H1 (cell line): ENCODE measurements around the gene CCDC117. TPM values are rescaled to one million over a fixed set of nuclear protein-coding genes. Genes with fewer than 3 reads are reported as not detected.

Experiments
- CTCF ChIA-PET: fragments of 300-600 bp; sonication (Branson Sonifier 250); formaldehyde crosslinking; loops from one replicate; lab custom pipeline; 2021; ENCODE audit not compliant: partially characterized antibody; lab: Charles Lee
- POLR2A ChIA-PET: fragments of 300-600 bp; sonication (Branson Sonifier 250); formaldehyde crosslinking; loops from one replicate; lab custom pipeline; 2021; ENCODE audit warnings: inconsistent platforms; ENCODE audit not compliant: partially characterized antibody; lab: Charles Lee
- DNase-seq, 2 experiments: peaks; one replicate each; pipeline versions ENCODE4 v3.0.0 to v3.0.0-alpha.2; 2010 to 2022; ENCODE audit warnings: low spot score in 2 of 2, low read depth in 1 of 2, mixed read lengths in 1 of 2
- FAIRE-seq: peaks from 2 replicates; lab custom pipeline; 2011; peaks lifted over from hg19 to GRCh38; lab: Jason Lieb, UNC
- H2AFZ ChIP-seq: 2 replicates; pipeline ENCODE4 v1.8.1; 2012; ENCODE audit warnings: low read length, inconsistent platforms
- H2AK5ac ChIP-seq: 2 replicates; pipeline ENCODE4 v1.6.1; 2013; ENCODE audit warnings: low read depth, low read length
- H2BK120ac ChIP-seq: replicated peaks from 2 replicates; pipeline ENCODE3; 2013; ENCODE audit warnings: low read depth, low read length, inconsistent platforms
- H2BK12ac ChIP-seq: 2 replicates; pipeline ENCODE4 v1.6.1; 2013; ENCODE audit warnings: low read depth, low read length
- H2BK15ac ChIP-seq: 2 replicates; pipeline ENCODE4 v1.6.1; 2013; ENCODE audit warnings: low read length
- H2BK20ac ChIP-seq: 2 replicates; pipeline ENCODE4 v1.6.1; 2013; ENCODE audit warnings: low read length
- H2BK5ac ChIP-seq: 2 replicates; pipeline ENCODE4 v1.6.1; 2013; ENCODE audit warnings: low read depth, low read length
- H3K14ac ChIP-seq: 2 replicates; pipeline ENCODE4 v1.6.1; 2013; ENCODE audit warnings: inconsistent platforms; ENCODE audit not compliant: insufficient read length
- H3K18ac ChIP-seq: 2 replicates; pipeline ENCODE4 v1.6.1; 2013; ENCODE audit warnings: low read length; ENCODE audit errors: extremely low read depth
- H3K23ac ChIP-seq: 2 replicates; pipeline ENCODE4 v1.6.1; 2013; ENCODE audit warnings: inconsistent platforms; ENCODE audit not compliant: insufficient read length
- H3K23me2 ChIP-seq: 2 replicates; pipeline ENCODE4 v1.6.1; 2013; ENCODE audit warnings: low read depth, low read length
- H3K27ac ChIP-seq: 2 replicates; pipeline ENCODE4 v1.6.1; 2011; ENCODE audit warnings: low read depth, low read length, inconsistent platforms
- H3K27me3 ChIP-seq, 4 experiments: replicated peaks in 1 of 4; 1 replicate in 1 of 4; 2 replicates in 3 of 4; pipeline versions ENCODE4 v1.6.1 to v1.8.1; 2011 to 2013; ENCODE audit warnings: low read length in 3 of 4, mild to moderate bottlenecking in 3 of 4, inconsistent platforms in 2 of 4, mixed read lengths in 2 of 4, moderate library complexity in 1 of 4; ENCODE audit not compliant: control insufficient read depth in 3 of 4, insufficient read depth in 3 of 4; ENCODE audit errors: extremely low read depth in 1 of 4
- H3K36me3 ChIP-seq, 4 experiments: 2 replicates each; pipeline versions ENCODE4 v1.6.1 to v1.8.1; 2011 to 2013; ENCODE audit warnings: mild to moderate bottlenecking in 4 of 4, low read length in 3 of 4, moderate library complexity in 2 of 4, control low read depth in 1 of 4, inconsistent platforms in 1 of 4; ENCODE audit not compliant: insufficient read depth in 4 of 4, control insufficient read depth in 2 of 4
- H3K4ac ChIP-seq: replicated peaks from 2 replicates; pipeline ENCODE3; 2013; ENCODE audit warnings: low read length, low read depth, mixed read lengths, inconsistent platforms; ENCODE audit not compliant: insufficient read length
- H3K4me1 ChIP-seq, 4 experiments: replicated peaks in 1 of 4; 1 replicate in 1 of 4; 2 replicates in 3 of 4; pipeline versions ENCODE4 v1.6.1 to v1.8.1; 2011 to 2013; ENCODE audit warnings: low read length in 3 of 4, inconsistent platforms in 2 of 4, mixed read lengths in 1 of 4; ENCODE audit not compliant: insufficient read depth in 4 of 4, control insufficient read depth in 3 of 4
- H3K4me2 ChIP-seq, 2 experiments: 2 replicates each; pipeline versions ENCODE4 v1.6.1 to v1.8.1; 2011 to 2013; ENCODE audit warnings: low read depth in 2 of 2, low read length in 2 of 2, control low read depth in 1 of 2, inconsistent platforms in 1 of 2, mild to moderate bottlenecking in 1 of 2; ENCODE audit not compliant: insufficient read depth in 1 of 2
- H3K4me3 ChIP-seq, 4 experiments: fragments of 200-600, 300-600 bp in 1 of 4; sonication (generic), shearing (Covaris generic), sonication (Bioruptor Twin) in 1 of 4; 2 replicates each; pipeline versions ENCODE4 v1.5.1 to v1.8.1; 2011 to 2016; ENCODE audit warnings: low read length in 4 of 4, low read depth in 3 of 4, control low read depth in 2 of 4, inconsistent platforms in 2 of 4, mild to moderate bottlenecking in 2 of 4, mixed read lengths in 1 of 4, moderate library complexity in 1 of 4; ENCODE audit not compliant: insufficient read depth in 2 of 4; ENCODE audit errors: extremely low read depth in 1 of 4
- H3K56ac ChIP-seq: replicated peaks from 2 replicates; pipeline ENCODE3; 2013; ENCODE audit warnings: low read depth, mild to moderate bottlenecking, mixed read lengths, low read length, inconsistent platforms; ENCODE audit not compliant: insufficient read length
- H3K79me1 ChIP-seq: 2 replicates; pipeline ENCODE4 v1.6.1; 2013; ENCODE audit warnings: low read depth, low read length, control low read depth
- H3K79me2 ChIP-seq, 2 experiments: 2 replicates each; pipeline versions ENCODE4 v1.6.1 to v1.8.1; 2012 to 2013; ENCODE audit warnings: low read length in 2 of 2, mild to moderate bottlenecking in 2 of 2, inconsistent platforms in 1 of 2; ENCODE audit not compliant: insufficient read depth in 2 of 2, control insufficient read depth in 1 of 2
- H3K9ac ChIP-seq, 4 experiments: replicated peaks in 1 of 4; 1 replicate in 1 of 4; 2 replicates in 3 of 4; pipeline versions ENCODE4 v1.6.1 to v1.8.1; 2011 to 2013; ENCODE audit warnings: low read depth in 3 of 4, low read length in 3 of 4, control low read depth in 2 of 4, mild to moderate bottlenecking in 2 of 4, moderate library complexity in 2 of 4, inconsistent platforms in 1 of 4; ENCODE audit errors: extremely low read depth in 1 of 4
- H3K9me3 ChIP-seq, 2 experiments: 2 replicates each; pipeline versions ENCODE4 v1.6.1 to v1.8.1; 2012 to 2013; ENCODE audit warnings: mild to moderate bottlenecking in 2 of 2, moderate library complexity in 2 of 2, control low read depth in 1 of 2, inconsistent platforms in 1 of 2, low read depth in 1 of 2, low read length in 1 of 2, mixed read lengths in 1 of 2; ENCODE audit not compliant: insufficient read depth in 2 of 2
- H4K20me1 ChIP-seq, 2 experiments: replicated peaks in 1 of 2; 2 replicates each; pipeline versions ENCODE3 to v1.8.1; 2011 to 2013; ENCODE audit warnings: inconsistent platforms in 2 of 2, low read length in 2 of 2, mild to moderate bottlenecking in 1 of 2; ENCODE audit not compliant: insufficient read depth in 2 of 2, control insufficient read depth in 1 of 2
- H4K5ac ChIP-seq: 2 replicates; pipeline ENCODE4 v1.6.1; 2013; ENCODE audit warnings: low read length, low read depth, mixed read lengths, inconsistent platforms; ENCODE audit not compliant: insufficient read length
- H4K8ac ChIP-seq: 2 replicates; pipeline ENCODE4 v1.8.0; 2013; ENCODE audit warnings: mild to moderate bottlenecking, moderate library complexity, low read length, inconsistent platforms; ENCODE audit not compliant: insufficient read depth; ENCODE audit errors: extremely low read depth
- H4K91ac ChIP-seq: replicated peaks from 2 replicates; pipeline ENCODE3; 2013; ENCODE audit warnings: low read length, mixed read lengths, inconsistent platforms; ENCODE audit not compliant: insufficient read length
- CBX8 ChIP-seq: fragments of 300-800, 300-1000 bp; sonication (generic); IDR thresholded peaks from 2 replicates; pipeline ENCODE4 v1.7.1; 2016; ENCODE audit warnings: low read depth, low read length, borderline replicate concordance
- KDM1A ChIP-seq: fragments of 200-600, 300-600 bp; sonication (generic); IDR thresholded peaks from 2 replicates; pipeline ENCODE4 v1.7.1; 2016; ENCODE audit warnings: mild to moderate bottlenecking, low read length, borderline replicate concordance
- KDM5A ChIP-seq: fragments of 200-600 bp; IDR thresholded peaks from 2 replicates; pipeline ENCODE4 v1.7.1; 2012; ENCODE audit warnings: mild to moderate bottlenecking, low read length, inconsistent platforms, mixed read lengths
- NANOG ChIP-seq: IDR thresholded peaks from 2 replicates; pipeline ENCODE4 v1.6.1; 2011; ENCODE audit warnings: low read length, low read depth, mild to moderate bottlenecking, inconsistent platforms; ENCODE audit not compliant: insufficient read depth, poor library complexity, severe bottlenecking
- POU5F1 ChIP-seq: IDR thresholded peaks from 2 replicates; pipeline ENCODE4 v1.6.1; 2011; ENCODE audit warnings: low read depth, mild to moderate bottlenecking, low read length, moderate library complexity
- SRF ChIP-seq: IDR thresholded peaks from 2 replicates; pipeline ENCODE4 v1.6.1; 2011; ENCODE audit warnings: mild to moderate bottlenecking, low read depth, low read length, moderate library complexity
- TAF1 ChIP-seq: IDR thresholded peaks from 2 replicates; pipeline ENCODE4 v1.6.1; 2011; ENCODE audit warnings: mild to moderate bottlenecking, low read depth, low read length
- TCF12 ChIP-seq: IDR thresholded peaks from 2 replicates; pipeline ENCODE4 v1.6.1; 2011; ENCODE audit warnings: low read depth, mild to moderate bottlenecking, low read length
- YY1 ChIP-seq: IDR thresholded peaks from 2 replicates; pipeline ENCODE4 v1.6.1; 2011; ENCODE audit warnings: low read depth, mild to moderate bottlenecking, low read length
- WGBS, 2 experiments: shearing (Covaris generic) in 1 of 2; methylation state at CpG; one replicate each; pipeline versions ENCODE4 v1.1.6 to v1.1.7; 2013 to 2015; ENCODE audit warnings: low lambda C conversion rate in 2 of 2, mixed read lengths in 2 of 2, inconsistent platforms in 1 of 2, low coverage in 1 of 2, missing lambda C conversion rate in 1 of 2; ENCODE audit not compliant: insufficient replicate concordance in 2 of 2, insufficient coverage in 1 of 2, insufficient read length in 1 of 2; ENCODE audit errors: extremely low coverage in 1 of 2, missing lambda C conversion rate in 1 of 2; 5-methylcytosine and 5-hydroxymethylcytosine counted together
- polyA plus RNA-seq, 7 experiments: library from polyadenylated mRNA; depleted of rRNA in 3 of 7; stranded (reverse) in 5 of 7; unstranded in 2 of 7; fragments of >200 nt in 5 of 7; fragments of 200-250 nt in 2 of 7; gene quantifications; 1 replicate in 5 of 7; 2 replicates in 1 of 7; 4 replicates in 1 of 7; pipeline versions ENCODE4 v1.2.1 to v1.2.3, GENCODE V29; 2011 to 2013; ENCODE audit warnings: missing spikeins in 2 of 7, mixed read lengths in 2 of 7
- total RNA-seq: library from RNA; stranded (reverse); fragmentation: NEBNext Ultra II Directional; extraction: Animal tissue kit (Norgen Biotek cat#: 25700); gene quantifications from 2 replicates; pipeline ENCODE4 v1.2.1, GENCODE V29; 2021

The CCDC117 gene
- total and polyA plus RNA-seq, 2 of the 8 experiments (the other 6 are each of a cell fraction or from before 2014, with no cell fraction given), result 9.1 to 43.1 TPM

- no peak overlapping the region for H4K91ac ChIP-seq
- H2BK15ac ChIP-seq, result no peak overlapping the region
- peak overlapping the region; percentile 41; the same call in 1 of the 2 replicates for H4K8ac ChIP-seq
- H3K4ac ChIP-seq, result no peak overlapping the region
- H2BK5ac ChIP-seq, result peak overlapping the region; percentile 86; the same call in 1 of the 2 replicates
- H3K79me2 ChIP-seq, result peaks cover 0 to 72% of the 10 kb centered on the region in 2 experiments; a peak in 3 of 4 replicates
- peaks cover 2 to 15% (median 10%) of the 10 kb centered on the region in 4 experiments; a peak in 5 of 8 replicates for H3K36me3 ChIP-seq
- peak overlapping the region; percentile 3 for H2BK120ac ChIP-seq
- H3K23ac ChIP-seq, result no peak overlapping the region
- H3K9ac ChIP-seq, result no peak overlapping the region
- ChIA-PET CTCF (interaction anchor here (0.5 to 0.6 kb wide), 2 partner anchors 33 to 740 kb away, joined by 3 to 4 read pairs; no protein-coding TSS in a partner anchor), POLR2A (interaction anchor here (0.7 to 2.7 kb wide), 3 partner anchors 14 to 64 kb away, joined by 4 to 7 read pairs (median 5); partner anchors contain the start of gene XBP1)
- TF ChIP-seq TAF1, result 0 out of 2 replicates have a peak, but pooled peaks have one; percentile 18
- TF ChIP-seq POU5F1, result peak; percentile 82; the same call in 1 of the 2 replicates
- 0 out of 2 replicates have a peak, but pooled peaks have one; percentile 31 for TF ChIP-seq TCF12
- no peak for TF ChIP-seq YY1
- TF ChIP-seq SRF, result no peak
- no peak for TF ChIP-seq CBX8
- no peak for TF ChIP-seq KDM5A
- TF ChIP-seq NANOG, result peak; percentile 61
- peak; percentile 73; the same call in 1 of the 2 replicates for TF ChIP-seq KDM1A
- peak overlapping the region; percentile 36 to 54; a peak in 3 of 4 replicates for H3K4me2 ChIP-seq
- H2AK5ac ChIP-seq, result peak overlapping the region; percentile 82; the same call in 1 of the 2 replicates
- H3K14ac ChIP-seq, result no peak overlapping the region
- WGBS, 2 experiments, result 60% methylated on average over 6 of the region's 7 CpGs; no CpG with 5 or more reads in 1 of the 2 experiments
- 0 out of 2 replicates have a peak overlapping the region, but pooled peaks have one; percentile 29 for H3K27ac ChIP-seq
- peak overlapping the region; percentile 85 for H2BK12ac ChIP-seq
- H2BK20ac ChIP-seq, result peak overlapping the region; percentile 55; the same call in 1 of the 2 replicates
- H3K9me3 ChIP-seq, result no peaks in the 10 kb centered on the region
- H3K79me1 ChIP-seq, result peaks cover 8% of the 10 kb centered on the region
- peaks cover 2 to 10% (median 10%) of the 10 kb centered on the region in 4 experiments; a peak in 6 of 7 replicates for H3K4me1 ChIP-seq
- H3K4me3 ChIP-seq, result peak overlapping the region in 1 of 4 experiments; percentile 21; a peak in 1 of 8 replicates
- no peak overlapping the region for H2AFZ ChIP-seq
- no peak overlapping the region for H3K56ac ChIP-seq
- no peak overlapping the region for H4K5ac ChIP-seq
- no peak for DNase-seq
- H4K20me1 ChIP-seq, result peaks cover 0 to 2% of the 10 kb centered on the region in 2 experiments
- H3K27me3 ChIP-seq, result no peaks in the 10 kb centered on the region
- H3K23me2 ChIP-seq, result no peaks in the 10 kb centered on the region
- H3K18ac ChIP-seq, result peak overlapping the region; percentile 24; the same call in 1 of the 2 replicates
- FAIRE-seq, result peak; percentile 92
Measured at GRCh38 chr22:28736301-28737155, 36.0 kb upstream of the CCDC117 start.
